Stimulated activated CD4-positive, alpha-beta T cell treated with anti-CD3 and anti-CD28 coated beads, Interleukin-4, amount 100 ng/mL, for 4 hours (primary cell): Measurements from ENCODE around the gene GAPDHS.

ENCODE experiments used
- DNase-seq, 2 experiments: peaks; one replicate each; pipeline ENCODE4 v3.0.0-alpha.2; 2020

The GAPDHS gene

GRCh38 chr19:35540356-35540927 is 7.2 kb downstream of the GAPDHS start:
- no peak for DNase-seq

GRCh38 chr19:35542209-35542608 is 9.0 kb downstream of the GAPDHS start:
- DNase-seq = no peak

- no peak for DNase-seq
Measured at GRCh38 chr19:35543280-35544109, 10.2 kb downstream of the GAPDHS start.

- DNase-seq = no peak
Measured at GRCh38 chr19:35544110-35544802, 11.0 kb downstream of the GAPDHS start.

- peak; percentile 78 to 88 for DNase-seq
Measured at GRCh38 chr19:35545001-35545854, 12.0 kb downstream of the GAPDHS start, which contains the start of gene TMEM147. Gene TMEM147 (plus strand): TSS chr19:35545626. CDS start chr19:35545740, 114 bp downstream.

- peak; percentile 69 to 74 for DNase-seq
Measured at GRCh38 chr19:35545855-35546381, 12.7 kb downstream of the GAPDHS start.

- DNase-seq = no peak
Measured at GRCh38 chr19:35546532-35546931, 13.3 kb downstream of the GAPDHS start.

- DNase-seq = peak; percentile 34 to 38
Measured at GRCh38 chr19:35549174-35549788, 16.0 kb downstream of the GAPDHS start.

- DNase-seq = no peak
Measured at GRCh38 chr19:35549879-35550523, 16.7 kb downstream of the GAPDHS start.

GRCh38 chr19:35551091-35551810 is 18.0 kb downstream of the GAPDHS start:
- DNase-seq = no peak

GRCh38 chr19:35552534-35553384 is 19.5 kb downstream of the GAPDHS start:
- no peak for DNase-seq

GRCh38 chr19:35553385-35554000 is 20.2 kb downstream of the GAPDHS start:
- DNase-seq = no peak

GRCh38 chr19:35554076-35554475 is 20.8 kb downstream of the GAPDHS start:
- DNase-seq = no peak

- DNase-seq = no peak
Measured at GRCh38 chr19:35555301-35556005, 22.2 kb downstream of the GAPDHS start.

- no peak for DNase-seq
Measured at GRCh38 chr19:35556025-35556590, 22.9 kb downstream of the GAPDHS start.

- no peak for DNase-seq
Measured at GRCh38 chr19:35556846-35557538, 23.7 kb downstream of the GAPDHS start.

- DNase-seq = peak; percentile 50 to 59
Measured at GRCh38 chr19:35557539-35558399, 24.5 kb downstream of the GAPDHS start.
